HEK293 (cell line): Measurements from ENCODE around the gene FMNL3.

Experiments
- CTCF ChIA-PET: fragments of 350-600 bp; formaldehyde crosslinking; extraction: SDS; loops from one replicate; lab custom pipeline; 2021; ENCODE audit warnings: antibody characterized with exemption; lab: Yijun Ruan, JAX
- POLR2A ChIA-PET: fragments of 300-600 bp; formaldehyde crosslinking; extraction: SDS; loops from one replicate; lab custom pipeline; 2020; ENCODE audit warnings: antibody characterized with exemption, inconsistent platforms; lab: Yijun Ruan, JAX
- H3K27ac ChIP-seq: fragments of 200-500 bp; sonication (Bioruptor generic); 2 replicates; pipeline ENCODE4 v1.5.1; 2014; ENCODE audit warnings: low read depth, low read length, control low read depth, inconsistent platforms; ENCODE audit errors: extremely low read depth
- H3K36me3 ChIP-seq, 2 experiments: fragments of 200-500 bp in 1 of 2; sonication (Bioruptor generic) in 1 of 2; 1 replicate in 1 of 2; 2 replicates in 1 of 2; pipeline ENCODE4 v1.5.1; 2014 to 2017; ENCODE audit warnings: inconsistent platforms in 2 of 2, low read length in 2 of 2; ENCODE audit not compliant: control insufficient read depth in 2 of 2, insufficient read depth in 1 of 2
- H3K4me1 ChIP-seq: fragments of 200-500 bp; sonication (Bioruptor generic); 2 replicates; pipeline ENCODE4 v1.5.1; 2014; ENCODE audit warnings: mild to moderate bottlenecking, low read length, inconsistent platforms; ENCODE audit not compliant: control insufficient read depth, insufficient read depth
- H3K4me3 ChIP-seq: 2 replicates; pipeline ENCODE4 v1.5.1; 2011; ENCODE audit warnings: low read depth, mild to moderate bottlenecking, control low read depth, low read length, moderate library complexity
- H3K9me3 ChIP-seq: fragments of 200-500 bp; sonication (Bioruptor generic); 2 replicates; pipeline ENCODE4 v1.5.1; 2014; ENCODE audit warnings: low read depth, low read length, inconsistent platforms; ENCODE audit not compliant: control insufficient read depth, insufficient read depth
- EGR2 ChIP-seq: fragments of 450-650 bp; formaldehyde crosslinking; IDR thresholded peaks from 2 replicates; pipeline ENCODE4 v1.5.1; 2016; ENCODE audit warnings: low read depth, missing biosample characterization, missing genetic modification characterization
- GLIS1 ChIP-seq: fragments of 450-650 bp; formaldehyde crosslinking; IDR thresholded peaks from 2 replicates; pipeline ENCODE4 v1.5.1; 2016; ENCODE audit warnings: missing biosample characterization, missing genetic modification characterization
- KLF7 ChIP-seq: fragments of 450-650 bp; formaldehyde crosslinking; IDR thresholded peaks from 2 replicates; pipeline ENCODE4 v1.5.1; 2016; ENCODE audit warnings: missing biosample characterization, missing genetic modification characterization, borderline replicate concordance
- KLF9 ChIP-seq: fragments of 450-650 bp; formaldehyde crosslinking; IDR thresholded peaks from 2 replicates; pipeline ENCODE4 v1.5.1; 2016; ENCODE audit warnings: missing biosample characterization, missing genetic modification characterization, low read depth
- SCRT1 ChIP-seq: fragments of 450-650 bp; formaldehyde crosslinking; IDR thresholded peaks from 2 replicates; pipeline ENCODE4 v1.5.1; 2016; ENCODE audit warnings: missing biosample characterization, missing genetic modification characterization, borderline replicate concordance
- SP2 ChIP-seq: fragments of 450-650 bp; formaldehyde crosslinking; IDR thresholded peaks from 2 replicates; pipeline ENCODE4 v1.5.1; 2016; ENCODE audit warnings: missing biosample characterization, missing genetic modification characterization
- SP7 ChIP-seq: fragments of 450-650 bp; formaldehyde crosslinking; IDR thresholded peaks from 2 replicates; pipeline ENCODE4 v1.5.1; 2016; ENCODE audit warnings: missing biosample characterization, missing genetic modification characterization
- ZFP3 ChIP-seq: fragments of 450-650 bp; formaldehyde crosslinking; IDR thresholded peaks from 2 replicates; pipeline ENCODE4 v1.5.1; 2016; ENCODE audit warnings: low read depth, missing biosample characterization, missing genetic modification characterization
- ZNF121 ChIP-seq: fragments of 450-650 bp; formaldehyde crosslinking; IDR thresholded peaks from 2 replicates; pipeline ENCODE4 v1.5.1; 2016; ENCODE audit warnings: missing biosample characterization, missing genetic modification characterization
- ZNF133 ChIP-seq: fragments of 450-650 bp; formaldehyde crosslinking; IDR thresholded peaks from 2 replicates; pipeline ENCODE4 v1.5.1; 2016; ENCODE audit warnings: missing biosample characterization, missing genetic modification characterization
- ZNF223 ChIP-seq: fragments of 450-650 bp; formaldehyde crosslinking; IDR thresholded peaks from 2 replicates; pipeline ENCODE4 v1.5.1; 2016; ENCODE audit warnings: missing biosample characterization, missing genetic modification characterization
- ZNF600 ChIP-seq: fragments of 450-650 bp; formaldehyde crosslinking; IDR thresholded peaks from 2 replicates; pipeline ENCODE4 v1.5.1; 2016; ENCODE audit warnings: missing biosample characterization, missing genetic modification characterization
- ZNF621 ChIP-seq: fragments of 450-650 bp; formaldehyde crosslinking; IDR thresholded peaks from 2 replicates; pipeline ENCODE4 v1.5.1; 2017; ENCODE audit warnings: missing biosample characterization, missing genetic modification characterization
- TF ChIP-seq, protein P1 (sequence below): fragments of 450-650 bp; formaldehyde crosslinking; IDR thresholded peaks from 2 replicates; pipeline ENCODE4 v1.5.1; 2016; ENCODE audit warnings: missing biosample characterization, missing genetic modification characterization
- TF ChIP-seq, protein P2 (sequence below): fragments of 450-650 bp; formaldehyde crosslinking; IDR thresholded peaks from 2 replicates; pipeline ENCODE4 v1.5.1; 2016; ENCODE audit warnings: missing biosample characterization, missing genetic modification characterization
- TF ChIP-seq, protein P3 (sequence below): fragments of 450-650 bp; formaldehyde crosslinking; IDR thresholded peaks from 2 replicates; pipeline ENCODE4 v1.5.0; 2017; ENCODE audit warnings: missing biosample characterization, missing genetic modification characterization, borderline replicate concordance
- TF ChIP-seq, protein P4 (sequence below): fragments of 450-650 bp; formaldehyde crosslinking; IDR thresholded peaks from 2 replicates; pipeline ENCODE4 v1.5.1; 2016; ENCODE audit warnings: missing biosample characterization, missing genetic modification characterization
- TF ChIP-seq, protein P5 (sequence below): fragments of 450-650 bp; formaldehyde crosslinking; IDR thresholded peaks from 2 replicates; pipeline ENCODE4 v1.5.1; 2016; ENCODE audit warnings: missing biosample characterization, missing genetic modification characterization
- TF ChIP-seq, protein P6 (sequence below): fragments of 450-650 bp; formaldehyde crosslinking; IDR thresholded peaks from 2 replicates; pipeline ENCODE4 v1.5.1; 2016; ENCODE audit warnings: missing biosample characterization, missing genetic modification characterization

Gene FMNL3

DNA sequence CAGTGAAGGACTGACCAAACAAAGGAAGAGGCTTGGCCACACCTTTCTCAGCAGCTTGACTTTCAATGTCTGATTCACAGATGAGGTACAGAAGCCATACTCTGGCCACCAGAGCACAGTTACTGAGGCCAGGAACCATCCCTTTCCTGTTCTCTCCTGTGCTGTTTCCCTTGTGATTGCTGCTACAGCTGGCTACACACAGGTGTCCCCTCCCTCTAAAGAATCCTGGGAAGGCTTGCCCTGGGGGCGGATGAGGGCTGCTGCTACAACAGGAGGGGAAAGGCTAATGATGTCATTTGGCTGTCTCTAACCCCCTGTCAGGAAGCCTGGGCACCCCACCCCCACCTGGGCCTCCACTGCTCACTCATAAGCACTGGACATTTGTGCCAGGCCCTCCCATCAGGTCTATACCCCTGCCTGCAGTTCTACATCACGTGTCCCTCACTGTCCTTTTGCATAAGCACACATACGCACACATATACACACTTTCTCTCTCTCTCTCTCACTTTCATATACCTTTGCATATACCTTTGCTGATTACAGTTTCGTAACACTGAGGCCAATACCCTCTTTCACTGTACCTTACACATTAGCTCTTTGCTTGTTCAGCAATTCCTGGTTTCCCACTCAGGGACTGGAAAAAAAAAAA, 42.5 kb downstream of the FMNL3 start (continued):
- TF ChIP-seq SP2 (tag by site-specific recombination) (0 out of 2 replicates have a peak, but pooled peaks have one; percentile 6), ZNF621 (no peak), EGR2 (0 out of 2 replicates have a peak, but pooled peaks have one; percentile 13), ZNF133 (tag by site-specific recombination) (peak; percentile 88)
- TF ChIP-seq, protein P1, sequence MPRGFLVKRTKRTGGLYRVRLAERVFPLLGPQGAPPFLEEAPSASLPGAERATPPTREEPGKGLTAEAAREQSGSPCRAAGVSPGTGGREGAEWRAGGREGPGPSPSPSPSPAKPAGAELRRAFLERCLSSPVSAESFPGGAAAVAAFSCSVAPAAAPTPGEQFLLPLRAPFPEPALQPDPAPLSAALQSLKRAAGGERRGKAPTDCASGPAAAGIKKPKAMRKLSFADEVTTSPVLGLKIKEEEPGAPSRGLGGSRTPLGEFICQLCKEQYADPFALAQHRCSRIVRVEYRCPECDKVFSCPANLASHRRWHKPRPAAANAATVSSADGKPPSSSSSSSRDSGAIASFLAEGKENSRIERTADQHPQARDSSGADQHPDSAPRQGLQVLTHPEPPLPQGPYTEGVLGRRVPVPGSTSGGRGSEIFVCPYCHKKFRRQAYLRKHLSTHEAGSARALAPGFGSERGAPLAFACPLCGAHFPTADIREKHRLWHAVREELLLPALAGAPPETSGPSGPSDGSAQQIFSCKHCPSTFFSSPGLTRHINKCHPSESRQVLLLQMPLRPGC (tag by site-specific recombination) = no peak
- TF ChIP-seq, all 188 proteins: peak for 8

DNA sequence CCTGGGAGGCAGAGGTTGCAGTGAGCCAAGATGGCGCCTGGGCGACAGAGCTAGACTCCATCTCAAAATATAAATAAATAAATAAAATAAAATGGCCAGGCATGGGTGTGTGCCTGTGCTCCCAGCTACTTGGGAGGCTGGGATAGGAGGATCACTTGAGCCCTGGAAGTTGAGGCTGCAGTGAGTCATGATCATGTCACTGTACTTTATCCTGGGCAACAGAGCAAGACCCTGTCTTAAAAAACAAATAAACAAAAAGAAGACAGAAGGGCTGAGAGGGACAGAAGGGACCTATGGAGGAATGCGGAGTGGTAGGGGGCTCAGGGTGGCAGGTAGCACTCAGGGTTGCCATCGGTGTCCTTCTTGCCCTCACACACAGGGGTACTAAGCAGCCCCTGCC, 43.0 kb downstream of the FMNL3 start:
- no peak overlapping the region for H3K4me3 ChIP-seq
- TF ChIP-seq KLF7 (tag by site-specific recombination) (no peak), ZNF121 (peak; percentile 62; the same call in 1 of the 2 replicates)
- no peaks in the 10 kb centered on the region for H3K9me3 ChIP-seq
- H3K27ac ChIP-seq = no peak overlapping the region
- ChIA-PET POLR2A (interaction anchor here (0.6 to 1.7 kb wide), 5 partner anchors 9 to 77 kb away, joined by 3 to 6 read pairs (median 4); partner anchors contain the start of gene TMBIM6), CTCF (interaction anchor here (0.6 to 2.2 kb wide), 6 partner anchors 17 to 376 kb away, joined by 3 to 8 read pairs (median 3); no protein-coding TSS in a partner anchor)
- H3K36me3 ChIP-seq = no peaks in the 10 kb centered on the region
- H3K4me1 ChIP-seq = peaks cover 12% of the 10 kb centered on the region

DNA sequence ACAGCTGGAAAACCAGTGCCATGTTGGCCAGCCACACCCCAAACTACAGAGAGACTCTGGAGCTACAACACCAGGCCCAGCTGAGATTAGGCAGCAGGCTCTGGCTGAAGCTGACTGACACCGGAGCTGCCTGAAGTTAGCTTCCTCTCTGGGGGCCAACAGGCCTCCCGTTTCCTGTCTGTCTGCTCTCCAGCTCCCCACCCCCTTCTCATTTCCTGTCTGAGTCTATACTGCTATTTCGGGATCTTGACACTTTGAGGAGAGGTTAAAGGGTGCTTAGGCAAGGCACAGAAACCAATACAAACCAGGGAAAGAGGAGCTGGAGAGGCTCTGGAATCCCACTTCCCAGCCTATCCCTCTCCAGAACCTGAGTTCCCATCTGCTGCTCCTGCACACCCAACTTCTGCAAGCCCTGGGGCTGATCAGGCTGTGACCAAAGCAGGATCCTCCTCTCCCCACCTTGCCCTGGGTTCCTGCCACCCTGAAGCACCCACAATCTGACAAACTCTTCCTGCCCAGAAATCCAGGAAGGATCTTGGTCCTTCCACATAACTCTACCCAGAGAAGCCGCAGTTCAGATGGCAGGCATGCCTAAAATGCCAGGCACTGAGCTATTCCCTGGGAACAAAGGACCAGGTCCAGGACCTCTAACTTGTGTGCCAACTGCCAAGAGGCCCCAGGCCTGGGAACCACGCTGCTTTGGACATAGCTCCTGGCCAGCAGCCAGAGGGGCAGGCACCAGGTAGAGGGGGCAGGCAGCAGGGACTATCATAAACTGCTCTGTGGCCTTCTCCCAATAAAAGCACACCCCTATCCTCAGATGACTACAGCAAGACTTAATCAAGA, 44.0 kb downstream of the FMNL3 start:
- no peaks in the 10 kb centered on the region for H3K9me3 ChIP-seq
- ChIA-PET POLR2A (interaction anchor here (0.6 to 1.7 kb wide), 7 partner anchors 10 to 317 kb away, joined by 3 to 5 read pairs (median 3); partner anchors contain the start of gene TMBIM6), CTCF (interaction anchor here (0.6 to 2.2 kb wide), 8 partner anchors 13 to 366 kb away, joined by 3 to 8 read pairs (median 3); partner anchors contain the start of gene TMBIM6)
- peak overlapping the region; percentile 58 for H3K27ac ChIP-seq
- H3K4me3 ChIP-seq = no peak overlapping the region
- H3K4me1 ChIP-seq = peaks cover 12% of the 10 kb centered on the region
- H3K36me3 ChIP-seq = peaks cover 0 to 2% of the 10 kb centered on the region in 2 experiments; a peak in 1 of 3 replicates
- TF ChIP-seq, protein P2, sequence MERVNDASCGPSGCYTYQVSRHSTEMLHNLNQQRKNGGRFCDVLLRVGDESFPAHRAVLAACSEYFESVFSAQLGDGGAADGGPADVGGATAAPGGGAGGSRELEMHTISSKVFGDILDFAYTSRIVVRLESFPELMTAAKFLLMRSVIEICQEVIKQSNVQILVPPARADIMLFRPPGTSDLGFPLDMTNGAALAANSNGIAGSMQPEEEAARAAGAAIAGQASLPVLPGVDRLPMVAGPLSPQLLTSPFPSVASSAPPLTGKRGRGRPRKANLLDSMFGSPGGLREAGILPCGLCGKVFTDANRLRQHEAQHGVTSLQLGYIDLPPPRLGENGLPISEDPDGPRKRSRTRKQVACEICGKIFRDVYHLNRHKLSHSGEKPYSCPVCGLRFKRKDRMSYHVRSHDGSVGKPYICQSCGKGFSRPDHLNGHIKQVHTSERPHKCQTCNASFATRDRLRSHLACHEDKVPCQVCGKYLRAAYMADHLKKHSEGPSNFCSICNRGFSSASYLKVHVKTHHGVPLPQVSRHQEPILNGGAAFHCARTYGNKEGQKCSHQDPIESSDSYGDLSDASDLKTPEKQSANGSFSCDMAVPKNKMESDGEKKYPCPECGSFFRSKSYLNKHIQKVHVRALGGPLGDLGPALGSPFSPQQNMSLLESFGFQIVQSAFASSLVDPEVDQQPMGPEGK = 0 out of 2 replicates have a peak, but pooled peaks have one; percentile 24
- TF ChIP-seq, protein P3, sequence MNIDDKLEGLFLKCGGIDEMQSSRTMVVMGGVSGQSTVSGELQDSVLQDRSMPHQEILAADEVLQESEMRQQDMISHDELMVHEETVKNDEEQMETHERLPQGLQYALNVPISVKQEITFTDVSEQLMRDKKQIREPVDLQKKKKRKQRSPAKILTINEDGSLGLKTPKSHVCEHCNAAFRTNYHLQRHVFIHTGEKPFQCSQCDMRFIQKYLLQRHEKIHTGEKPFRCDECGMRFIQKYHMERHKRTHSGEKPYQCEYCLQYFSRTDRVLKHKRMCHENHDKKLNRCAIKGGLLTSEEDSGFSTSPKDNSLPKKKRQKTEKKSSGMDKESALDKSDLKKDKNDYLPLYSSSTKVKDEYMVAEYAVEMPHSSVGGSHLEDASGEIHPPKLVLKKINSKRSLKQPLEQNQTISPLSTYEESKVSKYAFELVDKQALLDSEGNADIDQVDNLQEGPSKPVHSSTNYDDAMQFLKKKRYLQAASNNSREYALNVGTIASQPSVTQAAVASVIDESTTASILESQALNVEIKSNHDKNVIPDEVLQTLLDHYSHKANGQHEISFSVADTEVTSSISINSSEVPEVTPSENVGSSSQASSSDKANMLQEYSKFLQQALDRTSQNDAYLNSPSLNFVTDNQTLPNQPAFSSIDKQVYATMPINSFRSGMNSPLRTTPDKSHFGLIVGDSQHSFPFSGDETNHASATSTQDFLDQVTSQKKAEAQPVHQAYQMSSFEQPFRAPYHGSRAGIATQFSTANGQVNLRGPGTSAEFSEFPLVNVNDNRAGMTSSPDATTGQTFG = no peak
- no peak for TF ChIP-seq KLF9 (tag by site-specific recombination)
- TF ChIP-seq, protein P4, sequence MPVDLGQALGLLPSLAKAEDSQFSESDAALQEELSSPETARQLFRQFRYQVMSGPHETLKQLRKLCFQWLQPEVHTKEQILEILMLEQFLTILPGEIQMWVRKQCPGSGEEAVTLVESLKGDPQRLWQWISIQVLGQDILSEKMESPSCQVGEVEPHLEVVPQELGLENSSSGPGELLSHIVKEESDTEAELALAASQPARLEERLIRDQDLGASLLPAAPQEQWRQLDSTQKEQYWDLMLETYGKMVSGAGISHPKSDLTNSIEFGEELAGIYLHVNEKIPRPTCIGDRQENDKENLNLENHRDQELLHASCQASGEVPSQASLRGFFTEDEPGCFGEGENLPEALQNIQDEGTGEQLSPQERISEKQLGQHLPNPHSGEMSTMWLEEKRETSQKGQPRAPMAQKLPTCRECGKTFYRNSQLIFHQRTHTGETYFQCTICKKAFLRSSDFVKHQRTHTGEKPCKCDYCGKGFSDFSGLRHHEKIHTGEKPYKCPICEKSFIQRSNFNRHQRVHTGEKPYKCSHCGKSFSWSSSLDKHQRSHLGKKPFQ = no peak
- TF ChIP-seq ZFP3 (tag by site-specific recombination) = no peak
- 0 out of 2 replicates have a peak, but pooled peaks have one; percentile 13 for TF ChIP-seq GLIS1 (tag by site-specific recombination)
- no peak for TF ChIP-seq ZNF223
- TF ChIP-seq ZNF600 = no peak
- TF ChIP-seq, protein P5, sequence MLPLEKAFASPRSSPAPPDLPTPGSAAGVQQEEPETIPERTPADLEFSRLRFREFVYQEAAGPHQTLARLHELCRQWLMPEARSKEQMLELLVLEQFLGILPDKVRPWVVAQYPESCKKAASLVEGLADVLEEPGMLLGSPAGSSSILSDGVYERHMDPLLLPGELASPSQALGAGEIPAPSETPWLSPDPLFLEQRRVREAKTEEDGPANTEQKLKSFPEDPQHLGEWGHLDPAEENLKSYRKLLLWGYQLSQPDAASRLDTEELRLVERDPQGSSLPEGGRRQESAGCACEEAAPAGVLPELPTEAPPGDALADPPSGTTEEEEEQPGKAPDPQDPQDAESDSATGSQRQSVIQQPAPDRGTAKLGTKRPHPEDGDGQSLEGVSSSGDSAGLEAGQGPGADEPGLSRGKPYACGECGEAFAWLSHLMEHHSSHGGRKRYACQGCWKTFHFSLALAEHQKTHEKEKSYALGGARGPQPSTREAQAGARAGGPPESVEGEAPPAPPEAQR = no peak
- TF ChIP-seq, protein P6, sequence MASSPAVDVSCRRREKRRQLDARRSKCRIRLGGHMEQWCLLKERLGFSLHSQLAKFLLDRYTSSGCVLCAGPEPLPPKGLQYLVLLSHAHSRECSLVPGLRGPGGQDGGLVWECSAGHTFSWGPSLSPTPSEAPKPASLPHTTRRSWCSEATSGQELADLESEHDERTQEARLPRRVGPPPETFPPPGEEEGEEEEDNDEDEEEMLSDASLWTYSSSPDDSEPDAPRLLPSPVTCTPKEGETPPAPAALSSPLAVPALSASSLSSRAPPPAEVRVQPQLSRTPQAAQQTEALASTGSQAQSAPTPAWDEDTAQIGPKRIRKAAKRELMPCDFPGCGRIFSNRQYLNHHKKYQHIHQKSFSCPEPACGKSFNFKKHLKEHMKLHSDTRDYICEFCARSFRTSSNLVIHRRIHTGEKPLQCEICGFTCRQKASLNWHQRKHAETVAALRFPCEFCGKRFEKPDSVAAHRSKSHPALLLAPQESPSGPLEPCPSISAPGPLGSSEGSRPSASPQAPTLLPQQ = no peak
- no peak for TF ChIP-seq SP7 (tag by site-specific recombination)
- no peak for TF ChIP-seq SCRT1
